ENCODE measurements around the gene TNMD.

DNA sequence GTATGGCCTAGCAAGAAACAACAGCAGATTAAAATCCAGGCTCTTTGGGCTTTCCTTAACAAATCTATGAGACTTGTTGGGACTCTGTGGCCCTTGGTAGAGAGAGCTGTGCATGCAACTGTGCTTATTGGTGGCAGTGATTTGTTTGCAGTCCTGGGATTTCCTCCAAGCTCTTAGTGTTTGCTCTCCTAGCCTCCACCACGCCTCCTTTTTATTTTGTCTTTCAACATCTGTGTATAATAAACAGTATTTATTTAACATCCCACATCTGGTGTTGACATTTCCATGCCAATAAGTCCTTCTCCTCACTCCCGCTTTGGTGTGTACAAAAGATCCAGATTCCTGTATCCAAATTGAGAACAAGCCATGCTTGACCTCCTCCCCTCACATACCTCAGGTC, 3.1 kb downstream of the TNMD start:
- TF ChIP-seq, protein P1, sequence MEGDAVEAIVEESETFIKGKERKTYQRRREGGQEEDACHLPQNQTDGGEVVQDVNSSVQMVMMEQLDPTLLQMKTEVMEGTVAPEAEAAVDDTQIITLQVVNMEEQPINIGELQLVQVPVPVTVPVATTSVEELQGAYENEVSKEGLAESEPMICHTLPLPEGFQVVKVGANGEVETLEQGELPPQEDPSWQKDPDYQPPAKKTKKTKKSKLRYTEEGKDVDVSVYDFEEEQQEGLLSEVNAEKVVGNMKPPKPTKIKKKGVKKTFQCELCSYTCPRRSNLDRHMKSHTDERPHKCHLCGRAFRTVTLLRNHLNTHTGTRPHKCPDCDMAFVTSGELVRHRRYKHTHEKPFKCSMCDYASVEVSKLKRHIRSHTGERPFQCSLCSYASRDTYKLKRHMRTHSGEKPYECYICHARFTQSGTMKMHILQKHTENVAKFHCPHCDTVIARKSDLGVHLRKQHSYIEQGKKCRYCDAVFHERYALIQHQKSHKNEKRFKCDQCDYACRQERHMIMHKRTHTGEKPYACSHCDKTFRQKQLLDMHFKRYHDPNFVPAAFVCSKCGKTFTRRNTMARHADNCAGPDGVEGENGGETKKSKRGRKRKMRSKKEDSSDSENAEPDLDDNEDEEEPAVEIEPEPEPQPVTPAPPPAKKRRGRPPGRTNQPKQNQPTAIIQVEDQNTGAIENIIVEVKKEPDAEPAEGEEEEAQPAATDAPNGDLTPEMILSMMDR (IDR thresholded peaks at IDR 0.05), result no peak
- TF ChIP-seq POLR2A (IDR thresholded peaks at IDR 0.05) (no peak), POLR2AphosphoS5 (IDR thresholded peaks at IDR 0.05) (no peak)
